Thoracic aorta (tissue), 2 donors: Measurements from ENCODE around the gene PDE7B. TPM values are rescaled to one million over a fixed set of nuclear protein-coding genes. Genes with fewer than 3 reads are reported as not detected.

ENCODE experiments used
- ATAC-seq: fragments of 150-250 bp; one replicate; pipeline ENCODE4 v1.8.0; 2017; ENCODE audit warnings: low read depth; ENCODE audit not compliant: insufficient number of reproducible peaks, low FRiP score
- DNase-seq: peaks from one replicate; pipeline ENCODE4 v3.0.0-alpha.2; 2020; ENCODE audit warnings: low spot score
- H3K27ac ChIP-seq, 2 donors: fragments of 200-600 bp; sonication (generic); 1 replicate in 1 of 2; 2 replicates in 1 of 2; pipeline ENCODE4 v1.5.1; 2016; ENCODE audit warnings: mild to moderate bottlenecking in 2 of 2, moderate library complexity in 2 of 2
- H3K27me3 ChIP-seq: fragments of 200-600 bp; sonication (generic); replicated peaks from 2 replicates; pipeline ENCODE4 v1.6.0; 2016; ENCODE audit warnings: mild to moderate bottlenecking; ENCODE audit not compliant: insufficient read depth
- H3K36me3 ChIP-seq: fragments of 200-600 bp; sonication (generic); one replicate; pipeline ENCODE4 v1.5.1; 2016
- H3K4me1 ChIP-seq, 2 donors: fragments of 200-600 bp; sonication (generic); 1 replicate in 1 of 2; 2 replicates in 1 of 2; pipeline versions ENCODE4 v1.5.1 to v1.6.0; 2016; ENCODE audit warnings: low read depth in 2 of 2, mild to moderate bottlenecking in 1 of 2; ENCODE audit not compliant: control insufficient read depth in 1 of 2
- H3K4me3 ChIP-seq: fragments of 200-600 bp; sonication (generic); 2 replicates; pipeline ENCODE4 v1.5.1; 2016; ENCODE audit warnings: mild to moderate bottlenecking
- H3K9me3 ChIP-seq: fragments of 200-600 bp; sonication (generic); 2 replicates; pipeline ENCODE4 v1.5.1; 2016
- CTCF ChIP-seq: fragments of 200-600 bp; sonication (generic); IDR thresholded peaks from one replicate; pipeline ENCODE4 v1.5.1; 2019; ENCODE audit warnings: antibody characterized with exemption
- total RNA-seq, 2 donors: library from RNA; depleted of rRNA; stranded (reverse); fragments of >200 nt; gene quantifications; one replicate each; pipeline versions ENCODE4 v1.1.0 to v1.2.3, GENCODE V29; 2016

Gene PDE7B
- total RNA-seq, 2 donors from 2014 or later, result 2.6 to 13.2 TPM

GRCh38 chr6:136209496-136209895 lies 358.0 kb downstream of the PDE7B start:
- ATAC-seq, result no peak
- no peak overlapping the region for H3K4me3 ChIP-seq
- no peak for TF ChIP-seq CTCF
- H3K27me3 ChIP-seq, result no peaks in the 10 kb centered on the region
- H3K36me3 ChIP-seq, result no peaks in the 10 kb centered on the region
- H3K27ac ChIP-seq, result no peak overlapping the region
- H3K9me3 ChIP-seq, result no peaks in the 10 kb centered on the region
- no peak for DNase-seq
- H3K4me1 ChIP-seq, result no peaks in the 10 kb centered on the region

- Histone ChIP-seq H3K4me3 (no peak overlapping the region), H3K36me3 (no peaks in the 10 kb centered on the region), H3K9me3 (no peaks in the 10 kb centered on the region), H3K4me1 (no peaks in the 10 kb centered on the region), H3K27ac (no peak overlapping the region), H3K27me3 (no peaks in the 10 kb centered on the region)
- ATAC-seq (no peak), DNase-seq (no peak)
- TF ChIP-seq CTCF, result no peak
These were observed 359.1 kb downstream of the PDE7B start for GRCh38 chr6:136210398-136211165.

- ATAC-seq (no peak), DNase-seq (no peak)
- TF ChIP-seq CTCF, result no peak
- no peak overlapping the region for H3K27ac ChIP-seq
- no peak overlapping the region for H3K4me3 ChIP-seq
- H3K9me3 ChIP-seq, result no peaks in the 10 kb centered on the region
- no peaks in the 10 kb centered on the region for H3K4me1 ChIP-seq
- H3K27me3 ChIP-seq, result no peaks in the 10 kb centered on the region
- H3K36me3 ChIP-seq, result no peaks in the 10 kb centered on the region
These were observed 361.1 kb downstream of the PDE7B start for GRCh38 chr6:136212608-136213007.

DNA sequence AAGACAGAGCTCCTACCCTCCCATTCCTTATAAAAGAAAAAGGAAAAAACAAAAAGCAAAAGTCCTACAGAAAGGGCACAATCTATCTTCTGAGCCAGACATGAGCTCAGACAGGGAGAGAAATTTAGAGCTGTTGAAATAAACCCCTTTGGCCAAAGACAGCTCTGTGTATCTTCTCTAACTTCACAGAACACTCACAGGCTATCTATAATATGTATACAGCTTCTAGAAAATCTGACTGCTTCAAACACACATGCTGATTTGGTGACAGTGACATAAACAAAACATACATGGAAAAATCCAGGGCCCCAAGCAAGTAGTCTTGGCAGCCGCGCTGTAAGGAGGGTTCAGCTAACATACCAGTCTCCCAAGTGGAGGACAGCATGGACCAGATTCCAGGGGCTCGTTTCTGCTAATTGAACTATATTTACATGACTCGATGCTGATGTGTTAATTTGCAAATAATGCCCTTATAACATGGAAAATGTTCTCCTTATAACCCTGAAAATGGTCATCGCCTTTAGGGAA lies 361.6 kb downstream of the PDE7B start:
- Histone ChIP-seq H3K27me3 (no peaks in the 10 kb centered on the region), H3K4me1 (no peaks in the 10 kb centered on the region), H3K9me3 (no peaks in the 10 kb centered on the region), H3K36me3 (no peaks in the 10 kb centered on the region), H3K27ac (no peak overlapping the region), H3K4me3 (no peak overlapping the region)
- ATAC-seq (no peak), DNase-seq (no peak)
- no peak for TF ChIP-seq CTCF

DNA sequence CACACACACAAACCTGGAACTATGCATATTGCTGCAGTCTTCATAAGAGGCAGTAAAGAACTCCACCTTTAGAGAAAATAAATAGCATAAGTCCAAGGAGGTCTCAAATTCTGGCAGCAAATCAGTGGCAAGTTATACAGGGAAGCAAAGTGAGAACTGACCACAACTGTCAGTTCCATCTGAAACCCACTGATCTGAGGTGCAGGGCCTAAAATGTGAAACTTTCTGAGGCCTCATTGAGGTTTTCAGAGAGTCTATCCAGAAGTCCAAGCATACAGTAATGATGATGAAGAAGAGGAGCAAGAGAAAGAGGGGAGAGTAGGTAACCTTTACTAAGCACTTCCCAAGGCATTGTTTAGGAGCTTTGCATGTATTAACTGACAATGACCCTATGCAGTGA lies 362.4 kb downstream of the PDE7B start:
- no peak overlapping the region for H3K4me3 ChIP-seq
- no peaks in the 10 kb centered on the region for H3K27me3 ChIP-seq
- H3K9me3 ChIP-seq, result no peaks in the 10 kb centered on the region
- no peak for DNase-seq
- H3K27ac ChIP-seq, result no peak overlapping the region
- H3K4me1 ChIP-seq, result no peaks in the 10 kb centered on the region
- no peaks in the 10 kb centered on the region for H3K36me3 ChIP-seq
- TF ChIP-seq CTCF, result no peak
- no peak for ATAC-seq
